NCI-H226 (cell line): ENCODE results near the gene TRAPPC1.

ENCODE experiments used
- DNase-seq: peaks from one replicate; pipeline ENCODE4 v3.0.0-alpha.2; 2015

TRAPPC1 gene

DNA sequence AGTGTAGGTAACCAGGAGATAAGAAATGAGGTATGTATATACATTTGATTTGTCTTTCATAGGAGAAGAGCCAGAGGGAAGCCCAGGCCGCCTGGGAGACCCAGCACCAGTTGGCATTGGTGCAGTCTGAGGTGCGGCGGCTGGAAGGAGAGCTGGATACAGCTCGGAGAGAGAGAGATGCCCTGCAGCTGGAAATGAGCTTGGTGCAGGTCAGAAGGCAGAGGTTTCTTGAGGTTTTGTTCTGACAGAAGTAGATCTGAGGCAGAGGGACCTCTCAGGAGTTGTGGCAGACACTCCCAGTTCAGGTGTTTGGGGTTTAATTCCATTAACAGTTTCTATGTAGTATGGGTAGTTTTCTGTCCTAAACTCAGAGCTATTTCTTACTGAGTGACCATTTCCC, 8.3 kb upstream of the TRAPPC1 start:
- DNase-seq = no peak

DNA sequence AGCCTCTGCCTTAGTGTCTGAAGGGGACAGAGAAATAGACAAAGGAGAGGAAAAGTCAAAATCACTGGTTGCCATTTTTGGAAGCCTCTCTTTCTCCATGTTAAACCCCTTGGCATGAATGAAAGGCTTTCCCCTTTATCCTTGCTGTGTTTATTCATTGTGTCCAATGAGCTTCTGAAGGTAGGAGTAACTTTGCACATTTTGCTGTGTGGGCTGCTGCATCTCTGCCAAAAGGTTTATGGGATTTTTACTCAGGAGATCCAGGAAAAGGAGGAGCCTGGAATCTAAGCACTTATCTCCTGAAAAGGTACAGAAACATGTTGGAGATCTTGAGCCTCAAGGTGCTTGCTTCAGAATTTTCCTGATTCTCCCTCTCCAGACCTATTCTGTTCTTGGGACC, 4.1 kb upstream of the TRAPPC1 start:
- no peak for DNase-seq

DNA sequence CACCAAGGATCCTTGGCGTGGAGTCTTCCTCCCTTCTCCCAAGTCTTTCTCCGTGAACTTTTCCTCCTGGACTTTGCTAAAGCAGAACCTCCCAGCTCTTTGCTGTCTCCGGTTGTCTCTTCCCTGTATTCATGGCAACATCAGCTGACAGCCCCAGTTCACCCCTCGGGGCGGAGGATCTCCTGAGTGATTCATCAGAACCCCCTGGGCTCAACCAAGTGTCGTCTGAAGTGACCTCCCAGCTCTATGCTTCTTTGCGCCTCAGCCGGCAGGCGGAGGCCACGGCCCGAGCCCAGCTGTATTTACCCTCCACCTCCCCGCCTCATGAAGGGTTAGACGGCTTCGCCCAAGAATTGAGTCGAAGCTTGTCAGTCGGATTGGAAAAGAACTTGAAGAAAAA, 1.2 kb upstream of the TRAPPC1 start:
- DNase-seq = no peak

DNA sequence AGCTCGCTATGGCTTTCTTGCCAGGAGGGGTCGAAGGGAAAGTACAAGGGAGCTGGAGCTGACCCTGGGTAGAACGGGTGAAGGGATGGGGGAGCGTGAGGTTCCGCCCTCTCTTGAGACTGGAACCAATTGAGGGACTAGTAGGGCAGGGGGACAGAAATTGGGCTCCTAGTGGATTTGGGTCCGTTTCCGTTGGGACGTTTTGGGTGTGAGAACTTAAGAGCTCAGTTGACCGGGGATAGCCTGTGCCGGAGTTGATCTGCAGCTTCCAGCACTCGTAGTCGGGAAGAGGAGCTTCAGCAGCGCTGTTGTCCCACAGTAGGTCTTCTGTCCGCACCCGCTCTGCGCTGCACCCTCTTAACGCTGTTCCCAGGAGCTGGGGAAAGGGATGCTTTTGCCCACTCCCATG, 741 bp upstream of the TRAPPC1 start:
- no peak for DNase-seq

DNA sequence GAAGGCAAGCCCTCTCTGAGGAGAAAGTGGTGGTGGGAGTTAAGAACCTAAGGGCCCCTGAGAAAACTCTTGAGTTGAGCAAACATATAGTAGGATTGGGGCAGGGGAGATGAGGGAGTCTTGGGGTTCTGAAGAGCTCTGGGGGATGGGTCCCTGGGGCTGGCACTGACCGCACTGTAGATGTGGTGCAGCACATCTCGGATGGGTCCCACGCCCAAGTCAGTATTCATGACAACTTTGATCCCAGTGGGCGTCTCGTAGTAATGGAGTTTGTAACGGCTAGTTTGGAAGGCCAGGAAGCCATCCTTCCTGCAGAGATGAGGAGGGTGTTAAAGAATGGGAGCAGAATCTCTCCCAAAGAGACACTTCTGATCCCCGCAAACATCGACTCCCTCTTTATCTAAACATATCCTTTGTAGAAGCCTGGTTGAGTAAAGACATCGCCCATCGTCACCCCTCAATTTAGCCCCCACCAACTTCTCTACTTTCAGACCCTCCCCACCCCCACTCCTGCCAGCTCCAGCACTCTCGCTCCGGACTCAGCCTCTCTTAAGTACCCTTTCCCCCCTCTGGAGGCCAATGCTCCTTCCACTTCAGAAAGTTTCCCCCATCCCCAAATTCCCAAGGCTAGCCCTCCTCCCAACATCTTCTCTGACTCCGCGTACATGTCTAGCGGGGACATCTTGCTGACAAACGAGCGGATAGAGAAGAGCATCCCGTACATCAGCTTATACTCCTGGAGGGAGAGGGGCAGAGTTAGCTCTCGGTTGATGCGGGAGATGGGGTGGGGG, 710 bp downstream of the TRAPPC1 start:
- no peak for DNase-seq

DNA sequence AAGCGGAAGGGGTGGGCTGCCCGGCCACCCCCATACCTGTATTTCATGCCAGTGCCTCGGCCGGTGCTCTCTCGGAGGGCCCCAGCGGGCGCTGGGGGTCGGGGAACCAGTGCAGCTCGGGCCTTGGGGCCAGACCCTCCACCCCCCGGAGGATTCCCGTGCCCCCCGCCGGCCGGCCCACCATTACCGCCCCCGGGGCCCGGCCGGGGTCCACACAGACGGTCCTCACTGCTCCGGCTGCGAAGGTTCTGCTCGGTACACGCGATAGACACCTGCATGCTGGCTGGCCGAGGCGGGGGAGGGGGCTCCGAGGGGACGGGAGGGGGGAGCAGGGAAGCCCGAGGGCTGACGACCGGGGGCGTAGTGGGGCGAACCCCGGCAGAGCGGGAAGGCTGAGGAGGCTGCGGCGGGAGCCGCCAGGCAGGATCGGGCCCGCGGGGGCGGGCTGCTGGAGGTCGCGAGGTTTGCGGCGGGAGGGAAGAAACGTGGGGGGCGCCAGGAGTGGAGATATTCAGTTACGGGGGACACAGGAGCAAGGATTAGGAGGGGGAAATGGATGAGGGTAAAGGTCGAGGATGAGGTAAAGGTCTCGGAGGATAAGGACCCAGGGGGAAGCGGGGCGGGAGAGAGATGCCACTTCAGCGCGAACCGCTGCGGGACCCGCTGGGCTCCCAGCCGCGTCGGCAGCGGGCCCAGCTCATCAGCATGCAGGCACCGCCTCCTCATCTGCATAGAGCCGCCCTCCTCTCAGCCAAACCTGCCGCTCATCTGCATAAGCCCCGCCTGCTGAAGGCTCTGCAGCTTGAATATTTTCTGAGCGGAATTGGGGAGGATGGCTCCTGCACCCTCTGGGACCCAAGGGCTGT, 2.4 kb downstream of the TRAPPC1 start, which contains the start of gene KCNAB3:
TSS of gene KCNAB3 (minus strand) at position 699 of the 866 bp plus-strand sequence. CDS start at position 278, 421 bp downstream.
- peak; percentile 46 for DNase-seq

DNA sequence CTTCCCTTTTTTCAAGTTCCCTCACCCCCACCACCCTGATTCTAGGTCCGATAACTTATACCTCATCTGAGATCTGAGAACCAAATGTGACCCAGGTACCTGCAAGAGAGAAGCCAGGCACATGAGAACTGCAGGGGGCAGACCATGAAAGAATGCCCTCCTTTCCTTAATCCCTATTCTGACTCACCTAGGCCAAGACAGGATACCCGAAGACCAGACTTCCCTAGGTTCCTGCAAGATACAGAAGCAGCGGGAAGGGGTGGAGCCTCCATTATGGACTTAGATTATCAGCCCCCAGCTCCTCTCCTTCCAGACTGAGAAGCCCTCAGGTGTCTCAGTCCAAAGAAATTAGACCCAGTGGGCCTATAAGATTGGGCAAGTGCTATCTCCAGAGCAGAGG, 4.2 kb downstream of the TRAPPC1 start:
- DNase-seq = no peak

DNA sequence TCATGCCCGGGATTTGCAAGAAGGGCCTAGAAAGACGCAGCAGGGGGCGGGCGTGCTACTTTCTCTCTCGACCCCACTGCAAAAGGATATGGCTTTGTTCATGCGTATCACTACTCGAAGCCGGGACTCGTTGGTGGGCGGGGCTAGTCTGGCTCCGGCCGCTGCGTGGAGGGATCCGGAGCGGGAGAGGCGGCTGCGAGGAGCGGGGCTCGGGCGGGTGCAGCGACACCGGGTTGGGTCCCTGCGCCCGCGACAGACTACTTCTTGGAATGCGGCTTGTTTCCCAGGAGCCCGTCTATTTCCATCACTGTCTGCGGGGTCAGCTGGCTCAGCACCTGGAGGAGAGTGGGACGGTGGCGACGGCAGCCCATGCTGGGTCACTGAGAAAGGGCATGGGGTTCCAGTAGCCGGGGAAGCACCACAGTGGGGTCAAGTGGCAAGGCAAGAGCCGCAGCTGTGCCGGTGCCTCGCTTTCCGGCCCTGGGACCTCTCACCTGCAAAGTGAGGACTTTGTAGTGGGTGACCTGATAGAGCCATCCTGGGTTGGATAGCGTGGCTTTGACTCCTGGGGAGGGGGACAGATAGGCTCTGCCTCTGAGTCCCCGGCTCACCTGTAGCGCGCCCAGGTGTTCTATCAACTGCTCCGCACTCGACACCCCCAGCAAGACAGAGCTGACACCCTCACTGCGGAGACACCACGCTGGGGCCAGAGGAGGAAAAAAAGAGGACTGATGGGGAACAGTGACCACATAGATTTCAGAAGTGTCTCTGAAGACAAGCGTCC, 8.7 kb downstream of the TRAPPC1 start:
- no peak for DNase-seq

DNA sequence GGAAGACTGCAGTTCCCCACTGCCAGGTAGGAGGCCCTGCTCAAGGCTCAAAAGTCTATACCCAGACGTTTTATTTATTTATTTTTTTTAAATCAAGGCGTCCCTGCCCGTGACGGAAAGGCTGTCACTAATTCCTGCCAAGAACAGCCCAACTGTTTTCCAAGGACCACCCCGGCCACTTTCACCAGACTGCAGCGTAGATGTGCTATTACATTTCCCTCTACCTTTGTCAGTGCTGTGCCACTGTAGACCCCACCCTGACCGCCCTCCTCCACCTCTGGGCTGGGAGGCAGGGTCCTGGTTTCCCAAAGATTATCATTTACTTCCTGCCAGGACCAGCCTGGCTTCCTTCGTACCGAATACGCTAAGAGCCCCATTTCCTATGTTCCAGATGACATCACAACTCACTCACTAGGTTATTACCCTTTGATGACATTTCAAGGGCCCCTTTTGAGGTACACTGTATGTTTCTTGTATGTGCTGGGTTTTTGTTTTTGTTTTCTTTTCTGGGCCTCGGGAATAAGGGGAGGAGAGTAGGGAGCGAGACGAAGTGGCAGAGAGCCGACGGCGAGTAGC, 9.4 kb downstream of the TRAPPC1 start:
- no peak for DNase-seq

DNA sequence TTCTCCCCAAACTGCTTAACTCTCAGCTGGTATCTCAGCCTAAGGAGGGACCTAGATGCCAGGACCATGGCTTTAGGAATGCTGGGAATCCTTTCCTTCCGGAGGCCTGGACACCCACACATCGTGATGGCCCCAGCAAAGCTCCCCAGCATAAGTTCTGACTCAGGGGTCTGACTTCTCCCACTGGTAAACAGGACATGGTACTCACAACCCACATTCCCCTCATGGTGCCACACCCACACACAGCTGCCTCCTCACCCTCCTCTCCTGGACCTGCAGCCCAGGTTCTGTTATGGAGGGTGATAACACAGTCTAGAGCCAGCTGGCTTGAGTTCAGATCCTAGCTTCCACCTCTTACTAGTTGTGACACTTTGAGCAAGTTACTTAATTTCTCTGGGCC, 14.9 kb downstream of the TRAPPC1 start:
- peak; percentile 95 for DNase-seq

DNA sequence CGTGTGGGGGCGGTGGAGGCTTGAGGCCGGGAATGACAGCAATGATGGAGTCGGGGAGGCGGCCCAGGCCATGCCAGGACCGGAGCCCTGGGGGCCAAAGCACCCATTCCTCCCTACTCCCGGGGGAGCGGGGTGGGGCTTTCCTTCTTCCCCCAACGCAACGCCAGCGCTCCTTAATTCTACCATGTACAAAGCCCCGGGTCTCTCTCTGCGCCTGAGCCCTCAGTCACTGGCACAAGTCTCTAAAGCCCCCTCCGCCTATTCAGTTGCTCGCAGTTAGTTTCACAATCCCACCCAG, 15.4 kb downstream of the TRAPPC1 start:
- DNase-seq = no peak

DNA sequence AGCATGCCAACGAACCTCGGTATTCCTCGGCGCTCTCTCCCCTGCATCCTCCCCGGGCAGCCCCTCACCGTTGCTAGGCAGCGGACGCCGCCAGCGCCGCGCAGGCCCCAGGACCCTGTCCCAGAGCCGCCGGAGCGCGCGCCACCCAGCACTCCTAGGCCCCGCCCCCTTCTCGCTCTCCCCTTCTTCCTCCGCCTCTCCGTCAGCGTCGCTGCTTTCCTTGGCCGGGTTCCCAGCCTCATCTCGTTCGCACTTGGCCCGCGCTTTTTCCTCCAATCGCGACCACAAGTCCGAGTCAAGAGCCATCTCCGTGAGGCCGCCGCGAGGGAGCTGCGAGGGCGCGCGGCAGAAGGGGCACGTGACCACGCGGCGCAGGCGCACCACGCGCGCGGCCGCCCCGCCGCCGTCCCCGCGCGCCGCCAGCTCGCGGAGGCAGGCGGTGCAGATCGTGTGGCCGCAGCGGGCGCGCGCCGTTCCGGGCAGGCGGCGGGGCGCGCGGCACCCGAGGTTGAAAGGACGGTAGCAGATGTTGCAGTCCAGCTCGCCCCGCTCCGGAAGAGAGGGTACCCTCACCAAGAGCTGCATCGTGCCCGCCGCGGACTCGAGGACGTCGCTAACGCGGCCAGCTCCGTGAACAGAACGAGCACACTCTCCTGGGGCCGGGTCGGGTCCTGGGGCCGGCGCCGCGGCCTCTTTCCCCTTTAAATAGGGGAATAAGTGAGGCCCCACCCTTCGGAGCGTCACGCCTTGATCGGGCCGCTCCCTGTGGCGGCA, 15.9 kb downstream of the TRAPPC1 start, which contains the start of gene RNF227:
TSS of gene RNF227 (minus strand) at position 679 of the 774 bp plus-strand sequence. CDS start at position 585, 94 bp downstream.
- DNase-seq = peak; percentile 95

DNA sequence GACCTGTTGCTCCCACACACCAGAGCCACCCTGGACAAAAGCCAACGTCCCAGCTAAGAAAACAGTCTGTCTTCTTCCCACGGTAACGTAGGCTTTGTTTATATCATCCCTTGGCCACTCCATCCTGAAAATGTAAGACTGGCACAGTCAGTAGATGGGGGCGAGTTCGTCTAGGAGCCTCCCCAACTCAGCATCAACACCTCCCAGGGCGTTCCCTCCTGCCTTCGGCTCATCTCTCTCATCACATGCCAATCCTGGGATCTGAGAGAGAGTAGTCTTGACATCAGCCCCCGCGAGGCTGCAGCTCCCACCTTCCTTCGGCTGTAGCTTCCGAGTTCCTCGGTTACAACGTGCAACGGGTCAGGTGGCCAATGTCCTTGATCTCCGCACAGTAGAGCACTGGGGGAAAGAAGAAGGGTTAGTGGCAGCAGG, 16.6 kb downstream of the TRAPPC1 start:
- peak; percentile 50 for DNase-seq

DNA sequence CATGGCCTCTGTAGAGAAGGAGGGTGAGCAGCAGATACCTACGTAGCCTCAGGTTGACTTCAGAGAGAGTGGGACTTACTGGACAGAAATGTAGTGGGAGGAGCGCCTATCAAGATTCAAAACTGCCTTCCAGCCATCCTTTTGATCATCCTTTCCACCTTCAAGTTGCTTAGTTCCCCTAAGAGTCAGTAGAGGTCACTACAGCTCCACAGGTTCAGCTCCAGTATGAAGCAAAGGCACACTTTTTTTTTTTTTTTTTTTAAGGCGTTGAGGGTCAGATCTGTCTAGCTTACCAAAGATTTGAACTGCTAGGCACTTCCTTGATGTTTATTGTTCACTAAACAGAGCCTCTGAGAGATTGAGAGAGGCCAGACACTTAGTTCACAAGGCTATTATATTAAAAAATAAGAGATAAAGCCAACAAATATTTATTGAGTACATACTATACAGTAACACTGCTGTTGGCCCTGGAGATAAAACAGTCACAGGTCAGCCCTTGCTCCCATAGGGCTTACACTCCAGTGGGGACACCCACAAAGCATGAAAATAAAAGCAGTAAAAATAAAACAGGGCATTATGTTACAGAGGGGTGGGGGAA, 18.7 kb downstream of the TRAPPC1 start:
- peak; percentile 60 for DNase-seq

DNA sequence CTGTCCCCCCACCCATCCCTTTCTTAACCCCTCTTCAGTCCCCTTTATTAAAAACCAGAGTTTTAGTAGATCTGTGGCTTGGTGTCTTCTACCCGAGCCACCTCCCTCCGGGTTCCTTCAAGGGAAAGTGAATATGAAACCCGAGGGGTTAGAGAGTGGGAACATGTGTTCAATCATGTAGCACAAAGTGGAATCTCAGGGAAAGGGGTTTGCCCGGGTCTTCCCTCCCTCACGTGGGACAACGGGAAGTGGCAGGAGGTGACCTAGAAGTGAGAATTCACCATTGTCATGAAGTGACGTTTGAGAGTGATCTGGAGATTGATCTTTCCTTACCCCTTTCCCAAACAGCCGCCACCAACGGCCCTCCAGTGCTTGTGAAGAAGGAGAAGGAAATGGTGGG, 20.6 kb downstream of the TRAPPC1 start:
- DNase-seq = no peak

DNA sequence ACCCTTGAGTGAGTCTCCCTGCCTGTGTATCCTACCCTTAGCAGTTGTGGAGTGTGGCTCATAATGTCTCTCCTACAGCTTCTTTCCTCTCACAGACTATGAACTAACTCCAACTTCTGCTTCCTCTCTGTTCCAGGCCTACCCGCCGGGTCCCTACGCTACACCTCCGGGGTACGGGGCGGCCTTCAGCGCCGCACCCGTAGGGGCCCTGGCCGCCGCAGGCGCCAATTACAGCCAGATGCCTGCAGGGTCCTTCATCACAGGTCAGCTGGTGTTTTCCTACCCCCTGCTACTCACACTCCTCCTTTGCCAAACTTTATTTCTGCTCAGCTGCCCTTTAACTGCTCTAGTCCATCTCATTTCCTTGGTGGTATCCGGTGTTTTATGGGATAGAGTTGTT, 21.0 kb downstream of the TRAPPC1 start:
- DNase-seq = no peak

DNA sequence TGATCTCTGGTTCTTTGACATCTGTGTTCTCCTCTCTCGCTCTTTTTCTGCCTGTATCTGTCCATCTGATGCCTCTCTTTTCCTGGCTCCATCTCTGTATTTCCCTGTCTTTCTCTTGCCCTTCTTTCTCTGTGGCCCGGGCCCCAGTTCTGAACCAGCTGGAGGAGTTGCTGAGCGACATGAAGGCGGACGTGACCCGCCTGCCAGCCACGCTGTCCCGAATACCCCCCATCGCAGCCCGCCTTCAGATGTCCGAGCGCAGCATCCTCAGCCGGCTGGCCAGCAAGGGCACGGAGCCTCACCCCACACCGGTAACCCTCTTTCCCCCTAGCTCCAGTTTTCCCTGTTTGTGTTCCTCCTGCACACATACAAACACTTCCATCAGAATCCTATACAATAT, 21.5 kb downstream of the TRAPPC1 start:
- DNase-seq = no peak

DNA sequence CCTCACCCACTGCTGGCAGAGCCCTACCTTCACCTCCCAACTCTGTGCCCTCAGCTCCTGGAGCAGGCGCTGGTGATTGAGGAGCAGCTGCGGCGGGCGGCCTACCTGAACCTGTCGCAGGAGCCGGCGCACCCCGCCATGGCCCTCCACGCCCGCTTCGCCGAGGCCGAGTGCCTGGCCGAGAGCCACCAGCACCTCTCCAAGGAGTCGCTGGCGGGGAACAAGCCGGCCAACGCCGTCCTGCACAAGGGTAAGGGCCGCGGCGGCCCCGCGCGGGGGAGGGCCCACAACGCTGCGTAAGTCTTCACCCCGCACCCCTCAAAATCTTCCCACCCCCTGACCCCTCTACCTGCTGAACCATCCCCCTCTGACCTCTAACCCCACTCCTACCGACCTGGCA, 22.7 kb downstream of the TRAPPC1 start:
- DNase-seq = no peak

DNA sequence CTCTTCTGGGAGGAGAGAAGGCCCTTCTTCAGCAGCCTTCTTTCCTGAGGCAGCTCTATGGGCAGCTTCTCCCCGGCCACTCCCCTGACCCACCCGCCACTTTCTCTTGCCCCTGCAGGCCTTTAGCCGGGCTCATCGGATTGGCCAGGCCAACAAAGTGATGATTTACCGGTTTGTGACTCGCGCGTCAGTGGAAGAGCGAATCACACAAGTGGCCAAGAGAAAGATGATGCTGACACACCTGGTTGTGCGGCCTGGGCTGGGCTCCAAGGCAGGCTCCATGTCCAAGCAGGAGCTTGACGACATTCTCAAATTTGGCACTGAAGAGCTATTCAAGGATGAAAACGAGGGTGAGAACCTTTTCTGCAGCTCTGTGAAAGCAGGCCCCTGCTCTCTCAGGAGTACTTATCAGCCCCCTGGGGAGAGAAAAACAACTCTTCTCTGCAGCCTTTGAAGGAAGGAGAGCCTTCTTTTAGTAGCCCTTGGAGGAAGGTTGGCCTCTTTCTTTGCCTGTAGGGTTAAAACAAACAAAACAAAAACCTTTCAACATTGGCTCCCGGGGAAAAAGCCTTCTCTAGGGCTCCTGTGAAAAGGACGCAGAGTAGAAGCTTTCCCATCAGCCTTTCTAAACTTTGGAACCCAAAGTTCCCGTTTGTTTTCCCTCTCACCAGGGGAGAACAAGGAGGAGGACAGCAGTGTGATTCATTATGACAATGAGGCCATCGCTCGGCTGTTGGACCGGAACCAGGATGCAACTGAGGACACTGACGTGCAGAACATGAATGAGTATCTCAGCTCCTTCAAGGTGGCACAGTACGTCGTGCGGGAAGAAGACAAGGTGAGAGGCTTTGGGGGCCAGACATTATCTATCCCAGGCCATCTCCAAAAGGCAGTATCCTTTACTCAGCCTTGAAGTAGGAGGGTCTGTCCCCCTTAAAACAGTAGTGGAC, 28.3 kb downstream of the TRAPPC1 start:
- DNase-seq = no peak

DNA sequence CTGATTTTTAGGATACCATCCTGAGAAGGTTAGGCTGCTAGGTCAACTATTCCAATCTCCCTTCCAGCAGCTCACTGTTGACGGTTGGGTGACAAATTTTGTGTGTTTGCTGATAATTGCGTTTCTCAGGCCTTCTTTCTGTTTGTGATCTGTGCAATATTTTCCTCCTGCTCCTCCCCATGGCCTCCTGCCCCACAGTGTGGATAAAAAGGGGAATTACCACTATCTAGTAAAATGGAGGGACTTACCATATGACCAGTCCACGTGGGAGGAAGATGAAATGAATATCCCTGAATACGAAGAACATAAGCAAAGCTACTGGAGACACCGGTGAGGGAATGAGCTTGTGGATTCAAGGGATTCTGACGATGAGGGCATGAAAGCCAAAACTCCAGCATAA, 34.0 kb downstream of the TRAPPC1 start:
- DNase-seq = peak; percentile 34
